Measurements from ENCODE around the gene C11orf87. TPM values are rescaled to one million over a fixed set of nuclear protein-coding genes. Genes with fewer than 3 reads are reported as not detected.

C11orf87 gene
- total and polyA plus RNA-seq, 2 of the 13 experiments (the other 11 are each of a cell fraction or from before 2014, with no cell fraction given): not detected

- Histone ChIP-seq H3K4me2 (ENCODE audit: low read depth, low read length) (no peak overlapping the region), H3K27me3 (ENCODE audit: control insufficient read depth in 1 of 2, insufficient read depth in 2 of 2, low read length in 2 of 2) (no peaks in the 10 kb centered on the region), H2AFZ (ENCODE audit: low read length) (no peak overlapping the region), H3K4me1 (ENCODE audit: insufficient read depth, low read length) (no peaks in the 10 kb centered on the region), H3K9me3 (ENCODE audit: low read length) (no peaks in the 10 kb centered on the region), H3K9ac (ENCODE audit: insufficient read depth, low read depth, low read length) (no peak overlapping the region), H3K4me3 (replicated peaks in 1 of 3; ENCODE audit: insufficient read depth in 1 of 3, low read depth in 2 of 3, low read length in 3 of 3) (no peak overlapping the region), H3K36me3 (replicated peaks in 1 of 2; ENCODE audit: control insufficient read depth in 1 of 2, insufficient read depth in 2 of 2, low read length in 2 of 2) (no peaks in the 10 kb centered on the region), H3K27ac (ENCODE audit: extremely low read length, insufficient read depth, low read length) (no peak overlapping the region), H3K79me2 (ENCODE audit: insufficient read depth, low read length) (no peaks in the 10 kb centered on the region), H4K20me1 (ENCODE audit: insufficient read depth, low read length) (no peaks in the 10 kb centered on the region)
- no TSS peak for BruUV-seq (replicated peaks)
- CTCF ChIA-PET (ENCODE audit: low intra/inter-chr PET ratio, low total read pairs): no interaction called here
- in situ Hi-C loops (cut with HindIII; ENCODE audit: extremely low pct_ligation_motif_present, low pct_unique_long_range_greater_than_20kb) (no loop called here), intact Hi-C loops (cut with micrococcal nuclease; ENCODE audit: unreplicated experiment) (no loop called here)
- 4% methylated on average over 3 of the region's 3 CpGs for WGBS (ENCODE audit: low lambda C conversion rate)
- POLR2A ChIA-PET: no interaction called here
- no peak for DNase-seq (ENCODE audit: low spot score)
- TF ChIP-seq ZNF513 (CRISPR knock-in tag; conservative IDR thresholded peaks at IDR 0.05) (no peak), ZNF230 (CRISPR knock-in tag; IDR thresholded peaks at IDR 0.05) (no peak), ZBTB3 (CRISPR knock-in tag; IDR thresholded peaks at IDR 0.05; ENCODE audit: borderline replicate concordance, low read depth) (no peak), MAFG (CRISPR knock-in tag; IDR thresholded peaks at IDR 0.05) (no peak), TEAD3 (CRISPR knock-in tag; optimal IDR thresholded peaks at IDR 0.05; ENCODE audit: borderline replicate concordance) (no peak), DBP (CRISPR knock-in tag; IDR thresholded peaks at IDR 0.05; ENCODE audit: not compliant biosample characterization) (no peak), IRX3 (CRISPR knock-in tag; IDR thresholded peaks at IDR 0.05; ENCODE audit: borderline replicate concordance, low read depth) (no peak), U2AF1 (optimal IDR thresholded peaks at IDR 0.05; ENCODE audit: low read depth, low read length) (no peak), CHD4 (IDR thresholded peaks at IDR 0.05; ENCODE audit: borderline replicate concordance, low read length) (no peak), SIX1 (CRISPR knock-in tag; IDR thresholded peaks at IDR 0.05; ENCODE audit: borderline replicate concordance) (no peak), ZNF740 (CRISPR knock-in tag; IDR thresholded peaks at IDR 0.05) (no peak), ZNF317 (CRISPR knock-in tag; IDR thresholded peaks at IDR 0.05) (no peak), PBX2 (CRISPR knock-in tag; IDR thresholded peaks at IDR 0.05) (no peak), ZNF44 (CRISPR knock-in tag; IDR thresholded peaks at IDR 0.05) (no peak)
- ATAC-seq: no peak
- FAIRE-seq: no peak
Observed at GRCh38 chr11:109401545-109401944, 20.4 kb upstream of the C11orf87 start.
